Measurements from ENCODE around the gene PMPCA.
A peak's percentile ranks its signal among the peaks of the same experiment; 100 is the strongest.

PMPCA gene

DNA sequence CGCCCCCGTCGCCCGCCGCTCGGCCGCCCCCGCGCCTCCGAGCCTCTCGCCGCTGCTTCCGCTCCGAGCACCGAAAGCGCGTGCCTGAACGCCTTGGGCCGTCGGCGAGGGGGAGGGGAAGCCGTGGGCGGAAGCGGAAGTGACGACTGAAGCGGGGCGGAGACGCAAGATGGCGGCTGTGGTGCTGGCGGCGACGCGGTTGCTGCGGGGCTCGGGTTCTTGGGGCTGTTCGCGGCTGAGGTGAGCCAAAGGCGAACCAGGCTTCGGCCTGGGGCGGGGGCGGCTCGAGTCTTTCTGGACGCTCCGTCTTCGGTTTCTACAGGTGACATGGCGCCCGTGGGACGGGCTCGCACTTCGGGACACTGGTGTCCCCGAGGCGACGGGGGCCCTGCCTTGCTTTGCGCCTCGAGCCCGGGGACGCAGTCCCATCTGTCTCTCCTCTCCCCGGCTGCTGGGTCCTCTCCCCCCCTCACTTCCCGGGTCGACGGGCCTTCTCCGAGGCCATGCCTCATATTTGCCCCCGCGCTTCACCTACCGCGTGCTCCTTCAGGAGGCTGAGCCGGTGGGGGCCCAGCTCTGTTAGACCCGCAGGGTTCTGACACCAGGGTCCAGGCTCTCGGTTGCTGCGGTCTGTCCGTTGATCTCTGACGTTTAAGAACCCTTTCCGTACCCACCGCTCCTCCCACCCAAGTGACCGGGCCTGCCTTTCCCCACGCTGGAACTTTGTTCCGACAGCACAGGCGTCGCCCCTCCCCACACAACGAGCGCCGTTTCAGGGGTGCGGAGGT is at the start of gene PMPCA, which contains the start of gene ENTR1:
Gene PMPCA, plus strand, starts transcription at position 159 of the 788 bp plus-strand sequence. Its CDS starts 11 bp downstream, at position 170.
Gene ENTR1, minus strand, starts transcription at position 115 of the 788 bp plus-strand sequence. CDS start 217 bp downstream, outside the sequence.
- DNase-seq, result peak; percentile 83

GRCh38 chr9:136361047-136361753 is 49.3 kb upstream of the PMPCA start:
- no peak for DNase-seq

GRCh38 chr9:136361754-136362449 is 48.6 kb upstream of the PMPCA start:
- DNase-seq, result no peak

- no peak for DNase-seq
These were observed 48.0 kb upstream of the PMPCA start for GRCh38 chr9:136362450-136362784.

- DNase-seq, result peak; percentile 79
These were observed 47.1 kb upstream of the PMPCA start, which contains the start of gene DNLZ for GRCh38 chr9:136363106-136363948. Gene DNLZ (minus strand): TSS chr9:136363744. CDS start chr9:136363714, 30 bp downstream.

GRCh38 chr9:136363949-136364748 is 46.3 kb upstream of the PMPCA start:
- no peak for DNase-seq

DNA sequence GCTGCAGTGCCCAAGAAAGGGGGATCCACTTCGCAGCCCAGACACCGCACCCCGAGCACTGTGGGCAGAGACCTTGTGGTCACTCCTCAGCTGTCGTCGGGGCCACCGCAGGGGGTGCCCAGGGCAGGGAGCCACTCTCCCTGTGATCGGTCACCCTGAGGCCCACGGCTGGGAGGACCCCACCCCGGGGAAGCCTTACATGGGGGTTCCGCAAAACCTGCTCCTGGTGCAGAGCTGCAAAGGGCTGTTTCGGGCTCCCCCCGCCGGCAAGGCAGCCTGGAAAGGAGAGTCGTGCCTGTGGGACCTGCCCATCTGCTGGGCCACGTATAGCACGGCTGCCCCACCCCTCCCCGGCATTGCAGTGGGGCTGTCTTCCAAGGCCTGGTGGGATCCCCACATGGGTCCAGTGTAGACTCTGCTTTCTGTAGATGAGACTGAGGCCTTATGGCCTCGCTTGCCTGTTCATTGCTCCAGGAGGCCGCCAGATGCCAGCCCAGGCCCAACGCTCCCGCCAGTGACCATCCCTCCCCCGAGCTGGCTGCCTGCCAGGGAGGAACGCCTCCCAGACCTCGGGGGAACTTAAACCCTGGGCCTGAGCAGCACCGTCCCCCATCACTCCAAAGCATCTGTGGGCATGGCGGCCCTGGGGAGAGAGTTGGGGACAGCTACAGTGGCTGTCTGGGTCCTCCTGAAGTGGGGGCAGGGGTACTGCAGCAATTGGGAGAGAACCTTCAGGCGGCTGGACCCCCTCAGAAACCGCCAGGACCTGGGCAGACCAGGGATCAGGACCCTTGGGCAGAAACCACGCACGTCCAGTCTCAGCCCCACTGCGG is 45.3 kb upstream of the PMPCA start:
- DNase-seq, result no peak

DNA sequence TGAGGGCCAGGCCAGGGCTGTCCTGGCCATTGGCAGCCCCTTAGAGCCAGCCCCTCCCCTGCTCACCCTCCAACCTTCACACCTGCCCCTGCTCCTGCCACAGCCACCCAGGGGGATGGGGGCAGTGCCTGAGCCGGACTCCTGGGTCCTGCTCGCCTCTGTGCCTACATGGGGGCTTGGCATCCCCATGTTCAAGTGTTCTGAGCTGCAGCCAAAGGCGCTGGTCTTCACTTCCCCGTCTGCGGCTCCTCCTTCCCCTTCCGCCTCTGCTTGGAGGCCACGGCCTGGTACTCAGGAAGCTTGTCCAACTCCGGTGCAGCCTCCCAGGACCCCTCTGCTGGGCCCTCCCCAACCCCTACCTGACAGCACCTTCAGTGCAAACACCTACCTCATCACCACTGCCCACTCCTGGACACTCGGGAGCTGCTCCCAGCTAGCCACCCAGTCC is 44.7 kb upstream of the PMPCA start:
- DNase-seq, result no peak

GRCh38 chr9:136366826-136367225 is 43.6 kb upstream of the PMPCA start:
- DNase-seq, result no peak

DNA sequence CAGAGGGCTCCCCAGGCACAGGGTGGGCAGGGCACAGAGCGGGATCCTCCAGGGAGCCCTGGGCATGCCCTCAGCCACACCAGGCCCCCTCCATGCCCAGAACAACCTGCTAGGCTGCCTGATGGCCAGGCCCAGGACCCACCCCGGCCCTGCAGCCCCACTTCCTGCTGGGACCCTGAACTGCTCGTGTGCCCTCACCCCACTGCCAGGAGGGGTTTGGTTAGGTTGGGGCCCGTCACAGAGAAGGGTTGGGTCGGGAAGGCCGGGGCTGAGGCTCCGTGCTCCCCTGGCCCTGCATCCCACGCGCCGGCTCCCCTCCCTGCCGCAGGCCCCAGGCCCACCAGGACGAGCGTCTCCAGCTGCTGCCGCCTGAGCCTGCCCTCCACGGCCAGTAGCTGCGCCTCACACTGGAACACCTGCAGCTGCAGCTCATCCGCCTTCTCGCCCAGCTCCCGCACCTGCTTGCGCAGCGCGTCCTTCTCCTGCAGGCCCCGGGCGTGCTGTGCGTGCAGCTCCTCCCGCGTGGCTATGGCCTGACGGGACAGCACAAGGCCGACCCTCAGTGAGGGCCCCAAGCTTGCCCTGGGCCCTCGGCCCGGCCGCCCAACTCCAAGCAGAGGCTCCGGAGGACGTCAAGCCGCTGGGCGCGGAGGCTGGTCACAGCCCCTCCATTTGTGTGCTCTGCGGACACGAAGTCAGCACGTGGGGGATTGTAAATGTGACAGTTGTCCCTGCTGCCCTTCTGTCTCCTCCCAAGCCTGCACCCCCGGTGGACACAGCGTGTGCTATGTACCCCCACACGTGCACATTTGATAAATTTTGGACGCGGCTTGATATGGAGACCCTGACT is 42.9 kb upstream of the PMPCA start:
- no peak for DNase-seq

GRCh38 chr9:136368190-136368589 is 42.3 kb upstream of the PMPCA start:
- DNase-seq, result no peak

DNA sequence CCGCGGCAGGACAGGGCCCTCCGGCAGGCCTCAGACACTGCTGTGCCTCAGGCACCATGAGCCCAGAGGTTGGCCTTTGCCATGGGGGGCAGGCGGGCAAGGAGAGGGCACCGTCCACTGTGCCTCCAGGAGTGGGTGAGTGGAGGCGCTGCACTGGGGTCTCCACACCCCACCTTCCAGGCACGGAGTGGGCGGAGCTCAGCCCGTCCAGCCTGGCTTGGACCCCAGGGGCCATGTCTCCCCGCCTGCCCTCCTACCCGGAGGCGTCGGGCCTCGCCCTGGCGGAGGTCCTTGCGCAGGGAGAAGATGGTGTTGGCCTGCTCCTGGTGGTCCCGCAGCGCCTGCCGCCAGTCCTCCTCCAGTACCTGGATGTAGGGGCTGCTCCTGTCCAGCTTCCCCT is 40.4 kb upstream of the PMPCA start:
- no peak for DNase-seq

GRCh38 chr9:136370687-136371532 is 39.5 kb upstream of the PMPCA start:
- no peak for DNase-seq

GRCh38 chr9:136371533-136371880 is 39.0 kb upstream of the PMPCA start:
- DNase-seq, result no peak

DNA sequence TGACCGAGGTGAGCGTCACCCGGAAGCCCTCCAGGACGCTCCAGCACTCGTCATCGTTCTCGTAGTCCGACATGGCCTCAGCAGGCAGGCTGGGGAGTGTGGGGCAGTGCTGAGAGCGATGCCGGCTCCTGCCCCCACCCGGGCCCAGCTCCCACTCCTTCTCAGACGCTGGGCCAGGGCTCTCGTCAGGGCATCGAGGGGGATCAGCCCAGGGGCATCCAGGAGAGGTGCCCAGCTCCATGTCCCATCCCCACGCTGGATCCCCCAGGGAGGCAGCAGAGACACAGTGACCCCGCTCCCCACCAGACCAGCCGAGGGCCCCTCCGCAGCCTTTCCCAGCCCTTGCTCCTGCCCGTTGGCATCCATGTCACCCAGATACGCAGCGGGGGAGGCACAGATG is 38.5 kb upstream of the PMPCA start:
- no peak for DNase-seq

- DNase-seq, result no peak
These were observed 37.7 kb upstream of the PMPCA start for GRCh38 chr9:136372561-136373299.

DNA sequence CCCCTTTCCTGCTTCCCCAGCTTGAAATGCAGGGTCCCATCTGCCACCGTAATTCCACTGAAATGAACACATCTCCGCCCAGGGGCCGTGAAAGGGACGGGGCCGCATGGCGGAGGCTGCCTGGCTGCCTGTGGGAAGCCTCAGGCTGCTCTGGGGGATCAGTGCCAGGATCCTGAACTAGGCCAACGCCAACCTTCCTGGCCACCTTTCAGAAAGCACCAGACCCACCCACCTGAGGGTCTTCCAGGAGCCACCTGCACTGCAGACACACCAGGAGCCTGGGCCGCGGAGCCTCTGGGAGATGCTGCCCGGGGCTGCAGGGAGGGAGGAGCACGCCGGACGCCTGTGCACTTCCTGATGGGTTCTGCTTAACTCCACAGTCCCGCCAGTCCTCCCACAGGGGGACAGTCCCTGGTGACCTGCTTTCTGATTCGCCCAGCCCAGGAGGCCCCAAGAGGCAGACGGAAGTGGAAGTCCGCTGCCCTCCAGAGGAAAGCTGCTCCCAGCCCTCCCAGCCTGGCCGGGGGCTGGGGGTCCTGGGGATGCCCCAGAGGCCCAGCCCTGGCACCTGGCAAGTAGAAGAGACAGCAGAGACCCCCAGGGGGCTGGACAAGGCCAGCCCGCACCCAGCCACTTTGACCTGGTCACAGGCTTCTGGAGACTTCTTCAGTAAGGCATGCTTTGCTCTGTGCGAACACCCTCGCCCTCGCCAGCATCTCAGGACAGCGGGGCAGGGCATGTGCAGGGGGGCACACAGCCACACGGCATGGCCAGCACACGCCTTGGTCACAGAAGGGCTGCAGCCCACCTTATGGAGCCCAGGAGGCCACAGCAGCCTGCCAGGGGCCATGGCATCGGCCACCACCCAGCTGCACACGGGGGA is 36.9 kb upstream of the PMPCA start, which contains the start of gene CARD9:
Gene CARD9, minus strand, starts transcription at position 370 of the 883 bp plus-strand sequence. CDS start 1,591 bp downstream, outside the sequence.
- no peak for DNase-seq

All from NCI-H748 treated with DMSO at 0.1 percent for 48 hours (cell line).